ENCODE data around the gene YTHDC1. TPM values are rescaled to one million over a fixed set of nuclear protein-coding genes. Genes with fewer than 3 reads are reported as not detected.
"Not testable (repeated sequence)": the region's sequence is repeated elsewhere in the genome, so short reads cannot be mapped to it uniquely, and the experiment has no call there.

YTHDC1 gene
- total and polyA plus RNA-seq, 8 donors, result 22.9 to 113 (median 47.2) TPM

GRCh38 chr4:68288393-68288740 lies 61.5 kb downstream of the YTHDC1 start:
- Histone ChIP-seq H3K4me1 (no peaks in the 10 kb centered on the region), H3K9me3 (no peaks in the 10 kb centered on the region), H3K36me3 (no peaks in the 10 kb centered on the region), H3K27me3 (no peaks in the 10 kb centered on the region), H3K27ac (no peak overlapping the region), H3K4me3 (no peak overlapping the region)
- WGBS, 5 donors, result 61 to 81% (median 74%) methylated on average over 2 of the region's 2 CpGs
- no peak for TF ChIP-seq EP300 (IDR thresholded peaks at IDR 0.05)
- TF ChIP-seq POLR2A (IDR thresholded peaks at IDR 0.05), result no peak
- TF ChIP-seq, protein P1, sequence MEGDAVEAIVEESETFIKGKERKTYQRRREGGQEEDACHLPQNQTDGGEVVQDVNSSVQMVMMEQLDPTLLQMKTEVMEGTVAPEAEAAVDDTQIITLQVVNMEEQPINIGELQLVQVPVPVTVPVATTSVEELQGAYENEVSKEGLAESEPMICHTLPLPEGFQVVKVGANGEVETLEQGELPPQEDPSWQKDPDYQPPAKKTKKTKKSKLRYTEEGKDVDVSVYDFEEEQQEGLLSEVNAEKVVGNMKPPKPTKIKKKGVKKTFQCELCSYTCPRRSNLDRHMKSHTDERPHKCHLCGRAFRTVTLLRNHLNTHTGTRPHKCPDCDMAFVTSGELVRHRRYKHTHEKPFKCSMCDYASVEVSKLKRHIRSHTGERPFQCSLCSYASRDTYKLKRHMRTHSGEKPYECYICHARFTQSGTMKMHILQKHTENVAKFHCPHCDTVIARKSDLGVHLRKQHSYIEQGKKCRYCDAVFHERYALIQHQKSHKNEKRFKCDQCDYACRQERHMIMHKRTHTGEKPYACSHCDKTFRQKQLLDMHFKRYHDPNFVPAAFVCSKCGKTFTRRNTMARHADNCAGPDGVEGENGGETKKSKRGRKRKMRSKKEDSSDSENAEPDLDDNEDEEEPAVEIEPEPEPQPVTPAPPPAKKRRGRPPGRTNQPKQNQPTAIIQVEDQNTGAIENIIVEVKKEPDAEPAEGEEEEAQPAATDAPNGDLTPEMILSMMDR (IDR thresholded peaks at IDR 0.05), result no peak
- no peak for DNase-seq
- intact Hi-C loops (cut with DNase I; ENCODE audit: low total_unique reads), result no loop called here

- DNase-seq, result no peak
Measured at GRCh38 chr4:68287704-68288392, 62.0 kb downstream of the YTHDC1 start.

GRCh38 chr4:68283714-68284113 lies 66.2 kb downstream of the YTHDC1 start:
- DNase-seq, result no peak
- intact Hi-C loops (cut with DNase I; ENCODE audit: low total_unique reads), result no loop called here
- Histone ChIP-seq H3K27ac (no peak overlapping the region), H3K27me3 (no peaks in the 10 kb centered on the region), H3K9me3 (no peaks in the 10 kb centered on the region), H3K36me3 (no peaks in the 10 kb centered on the region), H3K4me3 (no peak overlapping the region), H3K4me1 (no peaks in the 10 kb centered on the region)
- WGBS, 5 donors, result 69 to 89% (median 76%) methylated on average over 3 of the region's 3 CpGs
- TF ChIP-seq, protein P1 (IDR thresholded peaks at IDR 0.05), result no peak
- TF ChIP-seq POLR2A (IDR thresholded peaks at IDR 0.05) (no peak), EP300 (IDR thresholded peaks at IDR 0.05) (no peak), POLR2AphosphoS5 (IDR thresholded peaks at IDR 0.05) (no peak)

More at GRCh38 chr4:68287704-68288392, 62.0 kb downstream of the YTHDC1 start:
- TF ChIP-seq POLR2AphosphoS5 (IDR thresholded peaks at IDR 0.05), result no peak
- no peak for TF ChIP-seq POLR2A (IDR thresholded peaks at IDR 0.05)
- TF ChIP-seq, protein P1 (IDR thresholded peaks at IDR 0.05), result no peak
- no peak for TF ChIP-seq EP300 (IDR thresholded peaks at IDR 0.05)
- H3K4me3 ChIP-seq, result no peak overlapping the region
- no peaks in the 10 kb centered on the region for H3K9me3 ChIP-seq
- H3K27me3 ChIP-seq, result no peaks in the 10 kb centered on the region
- intact Hi-C loops (cut with DNase I; ENCODE audit: low total_unique reads), result no loop called here
- no peaks in the 10 kb centered on the region for H3K4me1 ChIP-seq
- WGBS, 5 donors, result 58 to 71% (median 68%) methylated on average over 3 of the region's 3 CpGs
- no peaks in the 10 kb centered on the region for H3K36me3 ChIP-seq
- H3K27ac ChIP-seq, result no peak overlapping the region

- no peak overlapping the region for H3K27ac ChIP-seq
Measured at GRCh38 chr4:68283095-68283494, 66.8 kb downstream of the YTHDC1 start.

DNA sequence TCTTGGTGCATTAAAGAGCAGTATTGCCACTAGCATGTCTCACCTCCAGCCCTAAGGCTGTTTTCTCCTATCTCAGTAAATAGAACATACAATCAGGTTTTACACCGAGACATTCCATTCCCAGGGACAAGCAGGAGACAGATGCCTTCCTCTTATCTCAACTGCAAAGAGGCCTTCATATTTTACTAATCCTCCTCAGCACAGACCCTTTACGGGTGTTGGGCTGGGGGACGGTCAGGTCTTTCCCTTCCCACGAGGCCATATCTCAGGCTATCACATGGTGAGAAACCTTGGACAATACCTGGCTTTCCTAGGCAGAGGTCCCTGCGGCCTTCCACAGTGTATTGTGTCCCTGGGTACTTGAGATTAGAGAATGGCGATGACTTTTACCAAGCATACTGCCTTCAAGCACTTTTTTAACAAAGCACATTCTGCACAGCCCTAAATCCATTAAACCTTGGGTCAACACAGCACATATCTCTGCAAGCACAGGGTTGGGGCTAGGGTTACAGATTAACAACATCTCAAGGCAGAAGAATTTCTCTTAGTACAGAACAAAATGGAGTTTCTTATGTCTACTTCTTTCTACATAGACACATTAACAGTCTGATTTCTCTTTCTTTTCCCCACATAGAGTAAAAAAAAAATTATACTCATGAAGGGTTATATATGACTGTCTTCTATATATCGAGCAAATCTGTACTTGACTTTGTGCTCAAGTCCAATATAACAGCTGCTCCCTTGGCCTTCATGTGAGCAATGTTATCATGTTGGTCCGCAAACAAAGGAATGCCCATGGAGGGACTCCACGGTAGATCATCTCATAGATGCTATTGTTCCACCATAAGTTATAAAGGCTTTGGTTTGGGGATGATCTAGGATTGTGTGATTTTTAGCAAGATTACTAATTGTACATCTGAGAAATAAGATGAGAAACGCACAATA lies 67.8 kb downstream of the YTHDC1 start:
- 59 to 76% (median 63%) methylated on average over 10 of the region's 10 CpGs for WGBS, 5 donors
- not testable (repeated sequence) for H3K4me3 ChIP-seq

More at GRCh38 chr4:68283095-68283494, 66.8 kb downstream of the YTHDC1 start:
- DNase-seq, result no peak
- H3K27me3 ChIP-seq, result no peaks in the 10 kb centered on the region
- H3K9me3 ChIP-seq, result no peaks in the 10 kb centered on the region
- H3K4me3 ChIP-seq, result no peak overlapping the region
- TF ChIP-seq EP300 (IDR thresholded peaks at IDR 0.05) (no peak), POLR2AphosphoS5 (IDR thresholded peaks at IDR 0.05) (no peak), POLR2A (IDR thresholded peaks at IDR 0.05) (no peak)
- TF ChIP-seq, protein P1 (IDR thresholded peaks at IDR 0.05), result no peak
- H3K36me3 ChIP-seq, result no peaks in the 10 kb centered on the region
- WGBS, 5 donors, result 85 to 94% (median 91%) methylated on average over 2 of the region's 2 CpGs
- H3K4me1 ChIP-seq, result no peaks in the 10 kb centered on the region
- intact Hi-C loops (cut with DNase I; ENCODE audit: low total_unique reads), result no loop called here

More for the DNA sequence above, 67.8 kb downstream of the YTHDC1 start:
- H3K27ac ChIP-seq; DNase-seq; intact Hi-C loops (cut with DNase I; ENCODE audit: low total_unique reads); H3K4me1 ChIP-seq; H3K27me3 ChIP-seq; H3K36me3 ChIP-seq; H3K9me3 ChIP-seq: not testable (repeated sequence)

All from stomach (tissue), 9 donors.